Aorta (tissue), 5 donors: ENCODE data around the gene ALPL. TPM values are rescaled to one million over a fixed set of nuclear protein-coding genes. Genes with fewer than 3 reads are reported as not detected.

Experiments
- ATAC-seq: fragments of 200-7000 bp; cut with Tn5 transposase; one replicate; pipeline ENCODE4 v1.9.1; 2022; ENCODE audit warnings: moderate library complexity; ENCODE audit not compliant: low FRiP score
- DNase-seq, 2 donors: peaks; one replicate each; pipeline ENCODE4 v3.0.0-alpha.2; 2020
- H3K27ac ChIP-seq, 2 donors: one replicate each; pipeline ENCODE4 v1.5.1; 2013; ENCODE audit warnings: low read length in 2 of 2, mild to moderate bottlenecking in 2 of 2, moderate library complexity in 2 of 2, control low read depth in 1 of 2, inconsistent platforms in 1 of 2, low read depth in 1 of 2
- H3K27me3 ChIP-seq, 2 donors: one replicate each; pipeline ENCODE4 v1.6.1; 2013; ENCODE audit warnings: control low read depth in 1 of 2, low read length in 1 of 2, mild to moderate bottlenecking in 1 of 2, moderate library complexity in 1 of 2; ENCODE audit not compliant: insufficient read depth in 2 of 2, control insufficient read depth in 1 of 2
- H3K36me3 ChIP-seq, 2 donors: one replicate each; pipeline ENCODE4 v1.6.1; 2013; ENCODE audit warnings: control low read depth in 1 of 2, low read length in 1 of 2, mild to moderate bottlenecking in 1 of 2; ENCODE audit not compliant: insufficient read depth in 2 of 2, control insufficient read depth in 1 of 2
- H3K4me1 ChIP-seq, 2 donors: one replicate each; pipeline ENCODE4 v1.6.1; 2013; ENCODE audit warnings: low read length in 2 of 2, control low read depth in 1 of 2, mild to moderate bottlenecking in 1 of 2, moderate library complexity in 1 of 2; ENCODE audit not compliant: insufficient read depth in 2 of 2, control insufficient read depth in 1 of 2
- H3K4me3 ChIP-seq, 2 donors: one replicate each; pipeline ENCODE4 v1.5.1; 2013; ENCODE audit warnings: low read length in 2 of 2, control low read depth in 1 of 2, mild to moderate bottlenecking in 1 of 2
- H3K9me3 ChIP-seq: one replicate; pipeline ENCODE4 v1.6.1; 2013; ENCODE audit warnings: mild to moderate bottlenecking, low read length; ENCODE audit not compliant: control insufficient read depth
- WGBS, 2 donors: extraction: QIAGEN DNeasy Blood & Tissue Kit; methylation state at CpG; one replicate each; pipeline ENCODE4 v1.1.7; 2013; 5-methylcytosine and 5-hydroxymethylcytosine counted together
- intact Hi-C, 2 donors: fragments of 100-400 bp; cut with DNase I; formaldehyde crosslinking; loops; one replicate each; pipeline versions ENCODE4 v1.14.2 to v1.15.0; 2022
- polyA plus RNA-seq, 2 donors: library from polyadenylated mRNA; stranded (reverse); fragments of 200-250 nt; gene quantifications; one replicate each; pipeline ENCODE4 v1.2.3, GENCODE V29; 2013
- total RNA-seq, 2 donors: library from RNA; stranded (reverse); fragmentation: NEBNext Ultra II Directional; extraction: Animal tissue kit (Norgen Biotek cat#: 25700); gene quantifications; one replicate each; pipeline ENCODE4 v1.2.1, GENCODE V29; 2021
- donor health status: healthy with polysubstance abuse.
- donor health status: Bipolar disorder and iron deficiency.
- donor health status: DM: no; HTN: no; CAD: no.
- donor health status: DM: no; HTN: no; CAD: no.
- donor health status: DM: yes; HTN: yes; CAD: no.

Gene ALPL
- total and polyA plus RNA-seq, 4 donors, result 2.5 to 22.3 (median 5.5) TPM

- Histone ChIP-seq H3K27me3 (no peaks in the 10 kb centered on the region), H3K36me3 (no peaks in the 10 kb centered on the region), H3K4me1 (no peaks in the 10 kb centered on the region), H3K9me3 (no peaks in the 10 kb centered on the region), H3K27ac (no peak overlapping the region), H3K4me3 (no peak overlapping the region)
- 97 to 98% methylated on average over 4 of the region's 4 CpGs for WGBS, 2 donors
- no peak for ATAC-seq
- intact Hi-C loops, result no loop called here
- DNase-seq, result no peak
Observed at GRCh38 chr1:21521717-21522060, 12.5 kb downstream of the ALPL start.

- WGBS, 2 donors, result 87 to 89% methylated on average over 11 of the region's 11 CpGs
- ATAC-seq, result no peak
- Histone ChIP-seq H3K4me3 (no peak overlapping the region), H3K9me3 (no peaks in the 10 kb centered on the region), H3K27ac (no peak overlapping the region), H3K4me1 (no peaks in the 10 kb centered on the region), H3K27me3 (no peaks in the 10 kb centered on the region), H3K36me3 (no peaks in the 10 kb centered on the region)
- DNase-seq, result no peak
- intact Hi-C loops, result no loop called here
Observed at GRCh38 chr1:21522525-21523038, 13.4 kb downstream of the ALPL start.

- intact Hi-C loops, result no loop called here
- ATAC-seq (no peak), DNase-seq (no peak)
- WGBS, 2 donors, result 87 to 93% methylated on average over 7 of the region's 7 CpGs
- no peaks in the 10 kb centered on the region for H3K36me3 ChIP-seq
- H3K4me1 ChIP-seq, result no peaks in the 10 kb centered on the region
- no peaks in the 10 kb centered on the region for H3K27me3 ChIP-seq
- no peak overlapping the region for H3K27ac ChIP-seq
- H3K9me3 ChIP-seq, result no peaks in the 10 kb centered on the region
- no peak overlapping the region for H3K4me3 ChIP-seq
Observed at GRCh38 chr1:21523297-21523813, 14.1 kb downstream of the ALPL start.

GRCh38 chr1:21524220-21524619, 15.0 kb downstream of the ALPL start:
- H3K4me1 ChIP-seq, result no peaks in the 10 kb centered on the region
- H3K27me3 ChIP-seq, result no peaks in the 10 kb centered on the region
- intact Hi-C loops, result no loop called here
- no peaks in the 10 kb centered on the region for H3K36me3 ChIP-seq
- no peaks in the 10 kb centered on the region for H3K9me3 ChIP-seq
- WGBS, 2 donors, result 85% methylated on average over 5 of the region's 5 CpGs
- no peak overlapping the region for H3K27ac ChIP-seq
- no peak overlapping the region for H3K4me3 ChIP-seq
- peak in 1 of 2 donors; percentile 1 for DNase-seq
- no peak for ATAC-seq

GRCh38 chr1:21524686-21525339, 15.6 kb downstream of the ALPL start:
- H3K4me1 ChIP-seq, result no peaks in the 10 kb centered on the region
- DNase-seq (peak in 1 of 2 donors; percentile 60), ATAC-seq (no peak)
- H3K36me3 ChIP-seq, result no peaks in the 10 kb centered on the region
- H3K27ac ChIP-seq, result no peak overlapping the region
- intact Hi-C loops, result no loop called here
- WGBS, 2 donors, result 76 to 79% methylated on average over 14 of the region's 14 CpGs
- H3K9me3 ChIP-seq, result no peaks in the 10 kb centered on the region
- no peak overlapping the region for H3K4me3 ChIP-seq
- no peaks in the 10 kb centered on the region for H3K27me3 ChIP-seq

GRCh38 chr1:21525340-21525717, 16.1 kb downstream of the ALPL start:
- H3K4me3 ChIP-seq, result no peak overlapping the region
- ATAC-seq, result no peak
- H3K9me3 ChIP-seq, result no peaks in the 10 kb centered on the region
- no peaks in the 10 kb centered on the region for H3K4me1 ChIP-seq
- 89 to 91% methylated on average over 7 of the region's 7 CpGs for whole genome bisulfite sequencing, 2 donors
- intact Hi-C loops, result no loop called here
- H3K27me3 ChIP-seq, result no peaks in the 10 kb centered on the region
- H3K27ac ChIP-seq, result no peak overlapping the region
- no peak for DNase-seq
- no peaks in the 10 kb centered on the region for H3K36me3 ChIP-seq

- WGBS, 2 donors, result 87 to 88% methylated on average over 1 of the region's 1 CpG
- Histone ChIP-seq H3K4me3 (no peak overlapping the region), H3K4me1 (no peaks in the 10 kb centered on the region), H3K36me3 (no peaks in the 10 kb centered on the region), H3K27me3 (no peaks in the 10 kb centered on the region), H3K9me3 (no peaks in the 10 kb centered on the region), H3K27ac (no peak overlapping the region)
- DNase-seq (no peak), ATAC-seq (no peak)
- intact Hi-C loops, result no loop called here
Observed at GRCh38 chr1:21526441-21526840, 17.2 kb downstream of the ALPL start.

GRCh38 chr1:21530368-21531016, 21.3 kb downstream of the ALPL start:
- intact Hi-C loops, result no loop called here
- 65 to 66% methylated on average over 7 of the region's 7 CpGs for WGBS, 2 donors
- H3K4me3 ChIP-seq, result no peak overlapping the region
- no peak overlapping the region for H3K27ac ChIP-seq
- H3K9me3 ChIP-seq, result no peaks in the 10 kb centered on the region
- ATAC-seq, result no peak
- H3K36me3 ChIP-seq, result no peaks in the 10 kb centered on the region
- no peaks in the 10 kb centered on the region for H3K27me3 ChIP-seq
- DNase-seq, result no peak
- no peaks in the 10 kb centered on the region for H3K4me1 ChIP-seq

GRCh38 chr1:21531241-21531640, 22.0 kb downstream of the ALPL start:
- H3K27ac ChIP-seq, result no peak overlapping the region
- no peak overlapping the region for H3K4me3 ChIP-seq
- no peaks in the 10 kb centered on the region for H3K27me3 ChIP-seq
- intact Hi-C loops, result no loop called here
- H3K4me1 ChIP-seq, result no peaks in the 10 kb centered on the region
- H3K36me3 ChIP-seq, result no peaks in the 10 kb centered on the region
- H3K9me3 ChIP-seq, result no peaks in the 10 kb centered on the region
- DNase-seq (no peak), ATAC-seq (no peak)
- WGBS, 2 donors, result 90 to 92% methylated on average over 5 of the region's 5 CpGs
